HG03378 (cell line): ENCODE data around the gene SLC30A7.
"Not testable (repeated sequence)": the region's sequence is repeated elsewhere in the genome, so short reads cannot be mapped to it uniquely, and the experiment has no call there.

ENCODE experiments used
- ATAC-seq: cut with Tn5 transposase; IDR thresholded peaks from one replicate; pipeline ENCODE4 v1.9.1; 2021; ENCODE audit warnings: mild to moderate bottlenecking, moderate library complexity; ENCODE audit not compliant: unreplicated experiment

SLC30A7 gene

DNA sequence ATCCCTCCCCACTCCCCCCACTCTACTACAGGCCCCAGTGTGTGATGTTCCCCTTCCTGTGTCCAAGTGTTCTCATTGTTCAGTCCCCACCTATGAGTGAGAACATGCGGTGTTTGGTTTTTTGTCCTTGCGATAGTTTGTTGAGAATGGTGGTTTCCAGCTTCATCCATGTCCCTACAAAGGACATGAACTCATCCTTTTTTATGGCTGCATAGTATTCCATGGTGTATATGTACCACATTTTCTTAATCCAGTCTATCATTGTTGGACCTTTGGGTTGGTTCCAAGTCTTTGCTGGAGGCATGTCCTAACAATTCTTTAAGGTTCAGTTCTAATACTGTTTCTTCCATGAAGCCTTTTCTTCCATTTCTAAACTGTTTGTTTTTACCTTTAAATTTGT, 37.7 kb downstream of the SLC30A7 start:
- not testable (repeated sequence) for ATAC-seq

GRCh38 chr1:100936194-100936967, 40.5 kb downstream of the SLC30A7 start:
- ATAC-seq: no peak

GRCh38 chr1:100941098-100941527, 45.2 kb downstream of the SLC30A7 start:
- no peak for ATAC-seq

DNA sequence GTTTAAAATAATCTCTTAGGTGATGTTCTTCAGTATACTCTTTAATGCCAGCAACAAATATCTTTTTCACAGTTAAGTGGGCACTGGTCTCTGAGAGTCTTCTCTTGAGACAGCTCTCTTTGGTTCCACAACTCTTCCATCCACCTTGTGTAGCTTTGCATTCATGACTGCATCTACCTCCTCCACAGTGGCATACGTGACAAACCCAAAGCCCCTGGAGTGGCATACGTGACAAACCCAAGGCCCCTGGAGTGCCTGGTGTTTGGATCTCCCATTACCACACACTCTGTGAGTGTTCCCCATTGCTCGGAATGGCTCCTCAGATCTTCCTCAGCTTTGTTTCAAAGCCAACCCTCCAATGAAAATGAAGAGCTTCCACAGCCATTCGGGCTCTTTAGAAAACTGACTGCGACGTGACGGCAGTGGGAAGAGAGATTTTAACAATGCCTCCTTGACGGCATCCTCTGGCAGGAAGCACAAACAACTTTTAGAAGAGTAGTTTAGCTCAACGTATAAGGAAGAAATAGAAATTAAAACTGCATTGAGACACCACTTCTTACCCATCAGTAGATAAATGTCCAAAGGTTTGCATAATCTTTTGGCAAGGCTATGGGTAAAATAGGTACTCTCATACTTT, 45.8 kb downstream of the SLC30A7 start:
- no peak for ATAC-seq

DNA sequence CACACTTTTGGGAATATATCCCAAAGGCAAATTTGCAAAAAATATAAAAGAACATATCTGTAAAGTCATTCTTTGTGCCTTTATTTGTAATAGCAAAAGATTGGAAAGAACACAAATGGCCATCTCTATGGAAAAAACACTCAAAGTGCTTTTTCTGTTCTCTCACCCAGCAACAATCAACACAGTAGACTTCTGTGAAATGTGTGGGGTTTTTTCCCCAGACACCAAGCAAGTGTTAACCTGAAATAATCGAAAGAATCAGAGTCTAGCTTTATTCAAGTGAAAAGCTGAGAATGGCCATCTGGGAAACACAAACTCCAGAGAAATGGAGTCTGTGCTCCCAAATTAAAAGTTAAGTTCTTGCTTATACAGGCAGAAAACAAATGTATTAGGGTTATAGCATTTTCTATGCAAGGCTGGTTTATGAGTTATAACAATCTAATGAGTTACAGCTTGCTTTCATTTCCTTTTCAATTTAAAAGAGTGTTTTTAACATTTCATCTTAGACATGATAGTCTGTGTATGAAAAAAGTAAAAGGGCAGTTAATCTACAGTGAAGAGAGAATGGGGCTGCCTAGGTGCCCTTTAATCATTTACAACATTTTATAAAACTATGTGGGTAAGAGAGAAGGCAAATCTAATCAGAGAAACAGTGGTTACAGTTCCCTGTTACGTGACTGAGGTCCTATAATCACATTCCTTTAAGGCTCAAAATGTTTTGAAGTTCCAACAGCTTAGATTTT, 46.6 kb downstream of the SLC30A7 start:
- no peak for ATAC-seq

DNA sequence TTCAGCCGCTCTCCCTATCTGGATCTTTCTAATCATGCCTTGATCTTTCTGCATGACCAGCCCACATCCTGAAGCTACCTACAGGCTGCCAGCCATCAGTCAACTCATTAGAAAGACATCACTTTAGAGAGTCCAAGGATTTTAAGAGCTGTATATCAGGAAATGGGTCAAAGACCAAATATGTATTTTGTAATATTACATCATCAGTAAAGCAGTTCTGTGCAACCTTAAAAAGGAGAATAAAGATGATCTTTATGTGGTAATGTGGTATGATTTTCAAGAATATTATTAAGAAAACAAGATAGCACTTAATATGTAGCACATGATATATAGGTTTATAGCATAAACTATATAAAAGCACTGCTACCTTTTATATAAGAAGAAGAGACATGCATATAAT, 47.6 kb downstream of the SLC30A7 start:
- ATAC-seq: no peak

- not testable (repeated sequence) for ATAC-seq
Measured at GRCh38 chr1:100946064-100946463, 50.2 kb downstream of the SLC30A7 start.

- not testable (repeated sequence) for ATAC-seq
Measured at GRCh38 chr1:100947816-100948215, 51.9 kb downstream of the SLC30A7 start.

DNA sequence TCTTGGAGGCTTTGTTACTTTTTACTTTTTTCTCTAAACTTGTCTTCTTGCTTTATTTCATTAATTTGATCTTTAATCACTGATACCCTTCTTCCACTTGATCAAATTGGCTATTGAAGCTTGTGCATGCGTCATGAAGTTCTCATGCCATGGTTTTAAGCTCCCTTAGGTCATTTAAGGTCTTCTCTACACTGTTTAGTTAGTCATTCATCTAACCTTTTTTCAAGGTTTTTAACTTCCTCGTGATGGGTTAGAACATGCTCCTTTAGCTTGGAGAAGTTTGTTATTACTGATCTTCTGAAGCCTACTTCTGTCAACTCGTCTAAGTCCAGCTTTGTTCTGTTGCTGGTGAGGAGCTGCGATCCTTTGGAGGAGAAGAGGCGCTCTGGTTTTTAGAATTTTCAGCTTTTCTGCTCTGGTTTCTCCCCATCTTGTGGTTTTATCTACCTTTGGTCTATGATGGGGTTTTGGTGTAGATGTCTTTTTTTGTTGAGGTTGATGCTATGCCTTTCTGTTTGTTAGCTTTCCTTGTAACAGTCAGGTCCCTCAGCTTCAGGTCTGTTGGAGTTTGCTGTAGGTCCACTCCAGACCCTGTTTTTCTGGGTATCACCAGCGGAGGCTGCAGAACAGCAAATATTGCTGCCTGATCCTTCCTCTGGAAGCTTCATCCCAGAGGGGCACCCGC, 53.0 kb downstream of the SLC30A7 start:
- ATAC-seq: not testable (repeated sequence)

- ATAC-seq: peak; percentile 85
Measured at GRCh38 chr1:100949515-100950158, 53.7 kb downstream of the SLC30A7 start.

GRCh38 chr1:100950337-100950736, 54.4 kb downstream of the SLC30A7 start:
- no peak for ATAC-seq

- no peak for ATAC-seq
Measured at GRCh38 chr1:100950781-100951180, 54.9 kb downstream of the SLC30A7 start.

- no peak for ATAC-seq
Measured at GRCh38 chr1:100952104-100952745, 56.3 kb downstream of the SLC30A7 start.

DNA sequence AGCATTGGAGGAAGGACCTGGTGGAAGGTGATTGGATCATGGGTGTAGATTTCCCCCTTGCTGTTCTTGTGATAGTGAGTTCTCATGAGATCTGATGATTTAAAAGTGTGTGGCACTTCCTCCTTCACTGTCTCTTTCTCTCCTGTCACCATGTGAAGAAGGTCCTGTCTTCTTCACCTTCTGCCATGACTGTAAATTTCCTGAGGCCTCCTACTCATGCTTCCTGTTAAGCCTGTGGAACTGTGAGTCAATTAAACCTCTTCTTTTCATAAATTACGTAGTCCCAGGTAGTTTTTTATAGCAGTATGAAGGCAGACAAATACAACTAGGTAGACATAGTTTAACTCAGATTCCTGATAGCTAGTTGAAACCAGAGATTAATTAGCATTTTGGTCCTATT, 57.1 kb downstream of the SLC30A7 start:
- not testable (repeated sequence) for ATAC-seq

DNA sequence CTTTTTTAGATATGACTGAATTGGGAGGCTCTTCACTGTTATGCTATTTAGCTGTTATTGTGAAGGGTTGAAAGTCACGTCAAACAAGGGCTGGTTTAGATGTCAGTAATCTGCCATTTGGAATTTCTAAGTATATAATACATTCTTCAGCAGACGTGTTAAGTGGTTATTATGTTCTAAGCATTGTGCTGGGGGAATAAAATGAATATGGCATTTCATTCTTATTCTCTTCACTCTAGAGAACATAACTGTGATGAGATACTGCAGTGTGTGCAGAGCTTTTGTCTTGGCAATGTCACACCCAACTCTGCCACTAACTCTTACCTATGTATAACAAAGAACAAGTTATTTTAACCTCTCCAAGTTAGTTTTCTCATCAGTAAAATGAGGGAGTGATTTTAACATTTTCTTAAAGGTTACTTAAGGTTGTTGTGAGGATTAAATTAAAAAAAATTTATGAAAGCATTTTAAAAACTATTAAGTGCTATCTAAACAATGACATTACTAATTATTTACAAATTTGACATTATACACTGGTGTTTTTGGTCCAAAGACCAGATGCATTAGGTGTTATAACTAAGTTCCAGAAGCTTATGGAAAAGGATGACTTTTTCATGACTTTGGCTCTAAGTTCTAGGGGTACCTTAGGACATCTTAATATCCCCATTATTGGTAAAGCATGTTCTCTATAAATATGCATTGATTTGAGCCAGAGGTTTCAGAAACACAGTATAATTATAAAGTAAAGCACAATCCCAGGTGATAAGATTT, 58.3 kb downstream of the SLC30A7 start:
- ATAC-seq: no peak

GRCh38 chr1:100955322-100955721, 59.4 kb downstream of the SLC30A7 start:
- ATAC-seq: no peak

GRCh38 chr1:100959502-100960060, 63.7 kb downstream of the SLC30A7 start:
- no peak for ATAC-seq

- ATAC-seq: no peak
Measured at GRCh38 chr1:100960098-100960497, 64.2 kb downstream of the SLC30A7 start.

DNA sequence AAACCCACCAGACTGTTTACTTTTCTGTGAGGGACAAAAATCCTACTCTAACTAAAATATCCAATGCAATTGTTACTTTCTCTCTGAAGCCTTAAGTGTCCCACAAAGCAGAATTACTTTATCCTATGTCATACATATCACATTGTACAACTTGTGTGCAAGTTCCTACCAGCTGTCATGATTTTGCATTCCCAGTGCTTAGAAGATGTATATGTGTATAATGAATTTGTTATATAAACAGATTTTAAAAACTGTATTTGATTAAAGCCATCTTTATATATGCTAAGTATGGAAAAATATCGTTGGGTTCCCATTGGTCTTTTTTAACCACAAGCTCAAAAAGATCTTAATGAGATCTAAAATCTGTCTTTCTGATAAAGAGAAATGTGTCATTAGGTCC, 72.7 kb downstream of the SLC30A7 start:
- no peak for ATAC-seq
